ENCODE measurements around the gene TNFAIP8.
"Not testable (repeated sequence)": the region's sequence is repeated elsewhere in the genome, so short reads cannot be mapped to it uniquely, and the experiment has no call there.

Gene TNFAIP8

GRCh38 chr5:119427060-119427459 is 71.2 kb downstream of the TNFAIP8 start:
- DNase-seq (ENCODE audit: low spot score), result no peak

- DNase-seq (ENCODE audit: low spot score), result not testable (repeated sequence)
These were observed 71.8 kb downstream of the TNFAIP8 start for GRCh38 chr5:119427596-119427995.

- not testable (repeated sequence) for DNase-seq (ENCODE audit: low spot score)
These were observed 72.3 kb downstream of the TNFAIP8 start for GRCh38 chr5:119428166-119428565.

DNA sequence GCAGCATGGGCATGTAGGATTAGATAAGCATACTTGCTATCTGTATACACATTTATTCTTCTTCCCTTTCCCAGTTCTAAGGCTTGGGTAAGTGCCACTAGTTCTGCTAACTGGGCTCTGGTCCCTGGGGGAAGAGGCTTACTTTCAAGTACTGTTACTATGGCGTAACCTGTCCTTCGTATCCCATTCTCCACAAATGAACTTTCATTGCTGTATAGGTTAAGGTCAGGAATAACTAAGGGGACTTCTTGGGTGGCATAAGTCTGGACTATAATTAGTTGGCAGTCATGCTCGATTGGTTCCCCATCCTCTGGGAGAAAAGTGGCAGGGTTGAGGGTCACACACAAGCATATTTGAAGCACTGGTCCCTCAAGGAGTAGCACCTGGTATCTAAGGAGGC is 72.8 kb downstream of the TNFAIP8 start:
- DNase-seq (ENCODE audit: low spot score), result not testable (repeated sequence)

DNA sequence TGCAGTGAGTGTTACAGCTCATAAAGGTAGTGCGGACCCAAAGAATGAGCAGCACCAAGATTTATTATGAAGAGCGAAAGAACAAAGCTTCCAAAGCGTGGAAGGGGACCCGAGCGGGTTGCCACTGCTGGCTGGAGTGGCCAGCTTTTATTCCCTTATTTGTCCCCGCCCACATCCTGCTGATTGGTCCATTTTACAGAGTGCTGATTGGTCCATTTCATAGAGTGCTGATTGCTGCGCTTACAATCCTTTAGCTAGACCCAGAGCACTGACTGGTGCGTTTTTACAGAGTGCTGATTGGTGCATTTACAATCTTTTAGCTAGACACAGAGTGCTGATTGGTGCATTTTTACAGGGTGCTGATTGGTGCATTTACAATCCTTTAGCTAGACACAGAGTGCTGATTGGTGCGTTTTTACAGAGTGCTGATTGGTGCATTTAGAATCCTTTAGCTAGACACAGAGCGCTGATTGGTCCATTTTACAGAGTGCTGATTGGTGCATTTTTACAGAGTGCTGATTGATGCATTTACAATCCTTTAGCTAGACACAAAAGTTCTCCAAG is 76.9 kb downstream of the TNFAIP8 start:
- not testable (repeated sequence) for DNase-seq (ENCODE audit: low spot score)

- no peak for DNase-seq (ENCODE audit: low spot score)
These were observed 79.8 kb downstream of the TNFAIP8 start for GRCh38 chr5:119435436-119436132.

GRCh38 chr5:119437785-119438586 is 82.2 kb downstream of the TNFAIP8 start:
- DNase-seq (ENCODE audit: low spot score), result not testable (repeated sequence)

- DNase-seq (ENCODE audit: low spot score), result not testable (repeated sequence)
These were observed 82.7 kb downstream of the TNFAIP8 start for GRCh38 chr5:119438587-119438917.

DNA sequence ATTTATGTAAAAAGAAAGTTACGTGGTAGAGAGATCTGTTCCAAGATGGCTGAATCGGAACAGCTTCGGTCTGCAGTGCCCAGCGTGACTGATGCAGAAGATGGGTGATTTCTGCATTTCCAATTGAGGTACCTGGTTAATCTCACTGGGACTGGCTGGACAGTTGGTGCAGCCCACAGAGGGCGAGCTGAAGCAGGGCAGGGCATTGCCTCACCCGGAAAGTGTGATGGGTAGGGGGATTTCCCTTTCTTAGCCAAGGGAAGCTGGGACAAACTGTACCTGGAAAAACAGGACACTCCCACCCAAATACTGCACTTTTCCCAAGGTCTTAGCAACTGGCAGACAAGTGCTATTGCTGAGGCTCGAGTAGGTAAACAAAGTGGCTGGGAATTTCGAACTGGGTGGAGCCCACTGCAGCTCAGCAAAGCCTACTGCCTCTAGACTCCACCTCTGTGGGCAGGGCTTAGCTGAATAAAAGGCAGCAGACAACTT is 83.4 kb downstream of the TNFAIP8 start:
- no peak for DNase-seq (ENCODE audit: low spot score)

DNA sequence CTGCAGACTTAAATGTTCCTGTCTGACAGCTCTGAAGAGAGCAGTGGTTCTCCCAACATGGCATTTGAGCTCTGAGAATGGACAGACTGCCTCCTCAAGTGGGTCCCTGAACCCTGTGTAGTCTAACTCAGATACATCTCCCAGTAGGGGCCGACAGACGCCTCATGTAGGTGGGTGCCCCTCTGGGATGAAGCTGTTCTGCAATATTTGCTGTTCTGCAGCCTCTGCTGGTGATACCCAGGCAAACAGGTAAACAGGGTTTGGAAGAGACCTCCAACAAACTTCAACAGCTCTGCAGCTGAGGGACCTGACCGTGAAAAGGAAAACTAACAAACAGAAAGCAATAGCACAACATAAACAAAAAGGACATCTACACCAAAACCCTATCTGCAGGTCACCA is 83.8 kb downstream of the TNFAIP8 start:
- DNase-seq (ENCODE audit: low spot score), result not testable (repeated sequence)

- DNase-seq (ENCODE audit: low spot score), result not testable (repeated sequence)
These were observed 88.8 kb downstream of the TNFAIP8 start for GRCh38 chr5:119444643-119445042.

DNA sequence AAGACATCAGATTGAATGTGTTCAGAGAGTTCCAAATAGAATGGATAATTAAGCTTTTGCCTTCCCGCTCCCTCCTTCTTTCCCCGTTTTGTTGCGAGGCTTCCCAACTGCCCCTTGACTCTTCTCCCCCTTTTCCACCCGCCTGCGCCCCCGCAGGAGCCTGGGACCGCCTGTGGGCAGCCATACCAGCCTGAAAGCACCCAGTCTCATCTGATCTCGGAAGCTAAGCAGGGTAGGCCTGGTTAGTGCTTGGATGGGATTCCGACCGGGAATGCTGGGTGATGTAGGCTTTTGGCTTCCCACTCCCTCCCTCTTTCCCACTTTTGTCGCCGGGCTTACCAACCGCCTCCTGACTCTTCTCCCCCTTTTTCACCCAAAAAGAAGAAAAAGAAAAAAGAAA is 89.7 kb downstream of the TNFAIP8 start:
- DNase-seq (ENCODE audit: low spot score), result no peak
